Heart left ventricle (tissue), 13 donors: Measurements from ENCODE around the gene SMG1.

Experiments used
- CTCF ChIP-seq, 12 donors: fragments of 200-600 bp; sonication (generic) in 4 of 12; IDR thresholded peaks; one replicate each; pipeline versions ENCODE4 v1.5.0 to v1.8.0; 2018 to 2022; ENCODE audit warnings: antibody characterized with exemption in 12 of 12, mild to moderate bottlenecking in 5 of 12
- POLR2A ChIP-seq, 2 donors: fragments of 450-650 bp; IDR thresholded peaks; one replicate each; pipeline ENCODE4 v1.6.1; 2017; ENCODE audit warnings: antibody characterized with exemption in 2 of 2, mild to moderate bottlenecking in 2 of 2, moderate library complexity in 2 of 2
- donor health status: ischemic (EF 13 %, LVEDD 7.1; RV severe dilation, severe dysfunction).
- donor health status: DM: no; HTN: yes; CAD: no.
- donor health status: DM: no; HTN: no; CAD: no.
- donor health status: ischemic (EF 25% LVEDD 6.9; RV normal size, moderate dysfunction).
- donor health status: ischemic (EF 25% LVEDD 5.7; RV mildly dilated, moderate dysfunction).
- donor health status: ischemic (EF 35%, LVEDD 5.7; RV mildly dilated, moderate dysfunction).
- donor health status: nonischemic (EF 11% LVEDD 7.7; RV severe dilation, severe dysfunction).
- donor health status: DM: yes; HTN: yes; CAD: no.
- donor health status: PGD.
- donor health status: ischemic (EF 29% LVEDD 5.4; RV normal size, mild dysfunction).
- donor health status: nonischemic (EF 23%, LVEDD 6.1; RV moderate dilation, normal function).

DNA sequence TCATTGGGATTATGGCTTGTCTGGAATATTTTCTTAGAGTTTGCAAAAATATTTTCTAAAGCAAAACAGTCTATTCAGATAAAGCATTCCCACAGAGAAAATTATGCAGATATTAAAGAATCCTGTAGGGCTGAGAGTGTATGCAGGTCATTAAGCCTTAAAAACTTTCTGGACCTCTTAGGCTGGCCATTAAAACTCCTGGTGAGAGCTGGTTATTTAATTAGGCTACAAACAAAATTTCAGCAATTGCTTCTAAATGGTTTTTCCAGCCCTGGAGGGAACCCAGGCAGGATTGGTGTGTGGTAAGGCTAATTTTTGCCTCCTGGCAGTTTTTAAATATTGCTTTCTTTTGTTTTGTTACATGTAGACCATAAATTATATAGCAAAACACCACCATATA, 27.3 kb upstream of the SMG1 start:
- TF ChIP-seq CTCF (IDR thresholded peaks at IDR 0.05) (no peak), POLR2A (IDR thresholded peaks at IDR 0.05) (no peak)
